ENCODE measurements around the gene GSTM4. TPM values are rescaled to one million over a fixed set of nuclear protein-coding genes. Genes with fewer than 3 reads are reported as not detected.

GSTM4 gene
- total RNA-seq, 1 experiment from 2014 or later: 11.9 TPM

DNA sequence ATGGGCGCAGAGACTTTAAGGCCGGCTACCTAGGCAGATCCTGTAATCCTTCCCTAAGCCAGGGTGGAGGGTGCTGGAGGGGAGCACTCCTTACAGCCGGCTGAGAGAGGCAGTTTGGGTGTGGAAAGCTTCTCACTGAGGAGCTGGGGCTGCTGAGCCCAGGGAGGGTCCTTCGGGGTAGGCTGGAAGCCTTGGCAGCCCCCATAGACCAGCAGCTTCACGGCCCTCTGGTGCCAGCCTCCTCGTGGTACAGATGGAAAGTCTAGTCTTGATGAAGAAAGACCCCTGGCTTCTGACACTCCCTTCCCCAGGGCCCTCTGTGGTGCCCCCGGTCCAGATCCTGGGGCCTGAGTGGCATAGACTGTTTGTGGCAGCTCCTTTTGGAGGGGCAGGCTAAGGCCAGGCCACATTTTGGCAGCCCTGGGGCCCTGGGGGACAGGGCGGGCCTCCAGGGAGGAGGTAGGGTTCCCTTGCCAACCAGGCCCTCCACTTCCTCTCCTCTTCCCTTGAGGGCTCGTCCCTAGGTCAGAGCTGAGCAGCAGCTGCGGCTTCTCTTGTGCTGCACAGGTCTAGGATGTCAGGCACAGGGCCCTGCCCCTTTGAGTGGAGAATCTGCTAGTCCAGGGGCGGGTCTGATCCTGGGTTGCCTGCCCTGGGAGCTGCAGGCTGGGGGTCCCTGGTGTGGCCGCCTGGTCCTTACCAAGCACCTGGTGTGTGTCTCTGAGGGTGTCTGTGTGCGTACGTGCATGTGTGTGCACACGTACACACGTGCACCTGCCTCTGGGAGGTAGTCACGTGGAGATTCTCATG, 31.5 kb upstream of the GSTM4 start:
- H3K27ac Mint-ChIP-seq (ENCODE audit: unreplicated experiment): no peak overlapping the region
- Histone ChIP-seq H3K9me3 (no peaks in the 10 kb centered on the region), H3K36me3 (ENCODE audit: control insufficient read depth, insufficient read depth, low read length) (no peaks in the 10 kb centered on the region), H3K4me3 (ENCODE audit: low read depth, low read length) (no peak overlapping the region), H3K4me1 (no peaks in the 10 kb centered on the region), H3K27me3 (replicated peaks; ENCODE audit: control insufficient read depth, insufficient read depth, low read length) (no peaks in the 10 kb centered on the region)
- H3K9me3 Mint-ChIP-seq (ENCODE audit: unreplicated experiment): no peaks in the 10 kb centered on the region
- no peaks in the 10 kb centered on the region for H3K27me3 Mint-ChIP-seq (ENCODE audit: insufficient read depth, unreplicated experiment)
- no peaks in the 10 kb centered on the region for H3K4me1 Mint-ChIP-seq (ENCODE audit: low read depth, unreplicated experiment)
- no peak for DNase-seq
- no peak for TF ChIP-seq CTCF (IDR thresholded peaks at IDR 0.05; ENCODE audit: insufficient read depth in 1 of 2, low read depth in 1 of 2, low read length in 1 of 2, severe bottlenecking in 1 of 2, unreplicated experiment in 1 of 2)
- peaks cover 15% of the 10 kb centered on the region for H3K36me3 Mint-ChIP-seq (ENCODE audit: insufficient read depth, unreplicated experiment)
- no peak overlapping the region for H3K4me3 Mint-ChIP-seq (ENCODE audit: unreplicated experiment)
- CTCF ChIA-PET: no interaction called here
- no TSS peak for BruUV-seq (replicated peaks)
- intact Hi-C loops (cut with micrococcal nuclease; ENCODE audit: unreplicated experiment): no loop called here
- POLR2A ChIA-PET: no interaction called here

DNA sequence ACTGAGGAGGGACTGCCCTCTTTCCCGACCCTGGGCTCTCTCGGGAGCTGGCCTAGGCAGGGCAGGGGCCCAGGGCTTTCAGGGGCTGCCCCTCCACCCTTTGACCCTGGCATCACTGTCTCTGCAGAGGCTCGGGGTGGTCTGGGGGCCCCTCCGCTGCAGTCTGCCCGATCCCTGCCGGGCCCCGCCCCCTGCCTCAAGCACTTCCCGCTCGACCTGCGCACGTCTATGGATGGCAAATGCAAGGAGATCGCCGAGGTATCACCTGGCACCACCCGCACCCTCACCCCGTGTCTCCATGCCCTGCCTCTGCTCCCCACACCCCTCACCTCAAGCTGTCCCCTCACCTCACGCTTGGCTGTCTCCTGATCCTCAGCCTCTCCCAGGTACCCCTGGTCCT, 30.7 kb upstream of the GSTM4 start:
- Mint-ChIP-seq H3K36me3 (ENCODE audit: insufficient read depth, unreplicated experiment) (peaks cover 7% of the 10 kb centered on the region), H3K27me3 (ENCODE audit: insufficient read depth, unreplicated experiment) (no peaks in the 10 kb centered on the region), H3K4me3 (ENCODE audit: unreplicated experiment) (no peak overlapping the region), H3K9me3 (ENCODE audit: unreplicated experiment) (no peaks in the 10 kb centered on the region), H3K27ac (ENCODE audit: unreplicated experiment) (no peak overlapping the region), H3K4me1 (ENCODE audit: low read depth, unreplicated experiment) (no peaks in the 10 kb centered on the region)
- no peak for DNase-seq
- TF ChIP-seq CTCF (IDR thresholded peaks at IDR 0.05; ENCODE audit: insufficient read depth in 1 of 2, low read depth in 1 of 2, low read length in 1 of 2, severe bottlenecking in 1 of 2, unreplicated experiment in 1 of 2): no peak
- BruUV-seq (replicated peaks): no TSS peak
- intact Hi-C loops (cut with micrococcal nuclease; ENCODE audit: unreplicated experiment): no loop called here
- Histone ChIP-seq H3K4me1 (no peaks in the 10 kb centered on the region), H3K36me3 (ENCODE audit: control insufficient read depth, insufficient read depth, low read length) (no peaks in the 10 kb centered on the region), H3K27me3 (replicated peaks; ENCODE audit: control insufficient read depth, insufficient read depth, low read length) (no peaks in the 10 kb centered on the region), H3K9me3 (no peaks in the 10 kb centered on the region), H3K4me3 (ENCODE audit: low read depth, low read length) (no peak overlapping the region)
- ChIA-PET CTCF (interaction anchor here (1.2 kb wide), 1 partner anchor 79 kb away, joined by 3 read pairs; no protein-coding TSS in a partner anchor), POLR2A (no interaction called here)

GRCh38 chr1:109625601-109626560, 30.0 kb upstream of the GSTM4 start:
- H3K27me3 Mint-ChIP-seq (ENCODE audit: insufficient read depth, unreplicated experiment): no peaks in the 10 kb centered on the region
- Histone ChIP-seq H3K36me3 (ENCODE audit: control insufficient read depth, insufficient read depth, low read length) (no peaks in the 10 kb centered on the region), H3K27me3 (replicated peaks; ENCODE audit: control insufficient read depth, insufficient read depth, low read length) (no peaks in the 10 kb centered on the region), H3K4me1 (no peaks in the 10 kb centered on the region), H3K4me3 (ENCODE audit: low read depth, low read length) (no peak overlapping the region), H3K9me3 (no peaks in the 10 kb centered on the region)
- peaks cover 2% of the 10 kb centered on the region for H3K36me3 Mint-ChIP-seq (ENCODE audit: insufficient read depth, unreplicated experiment)
- no peak overlapping the region for H3K4me3 Mint-ChIP-seq (ENCODE audit: unreplicated experiment)
- intact Hi-C loops (cut with micrococcal nuclease; ENCODE audit: unreplicated experiment): no loop called here
- H3K4me1 Mint-ChIP-seq (ENCODE audit: low read depth, unreplicated experiment): no peaks in the 10 kb centered on the region
- no peak for TF ChIP-seq CTCF (IDR thresholded peaks at IDR 0.05; ENCODE audit: insufficient read depth in 1 of 2, low read depth in 1 of 2, low read length in 1 of 2, severe bottlenecking in 1 of 2, unreplicated experiment in 1 of 2)
- ChIA-PET CTCF (interaction anchor here (1.2 kb wide), 1 partner anchor 80 kb away, joined by 3 read pairs; no protein-coding TSS in a partner anchor), POLR2A (no interaction called here)
- DNase-seq: no peak
- no peaks in the 10 kb centered on the region for H3K9me3 Mint-ChIP-seq (ENCODE audit: unreplicated experiment)
- no TSS peak for BruUV-seq (replicated peaks)
- no peak overlapping the region for H3K27ac Mint-ChIP-seq (ENCODE audit: unreplicated experiment)
